HepG2 (cell line): ENCODE results near the gene YIPF5. TPM values are rescaled to one million over a fixed set of nuclear protein-coding genes. Genes with fewer than 3 reads are reported as not detected.

ENCODE experiments used
- ATAC-seq: fragments of 200-7000 bp; cut with Tn5 transposase; 3 replicates; pipeline ENCODE4 v1.9.1; 2020; ENCODE audit warnings: mild to moderate bottlenecking, moderate library complexity
- BruUV-seq: library from RNA; stranded (reverse); fragments of 400-500 nt; replicated peaks from 2 replicates; lab custom pipeline; 2021; lab: Mats Ljungman, UMichigan
- CTCF ChIA-PET: fragments of 300-600 bp; formaldehyde crosslinking; extraction: SDS; loops from one replicate; lab custom pipeline; 2021; ENCODE audit warnings: low total read pairs, inconsistent platforms, low intra/inter-chr PET ratio; lab: Yijun Ruan, JAX
- POLR2A ChIA-PET: fragments of 350-600 bp; sonication (Branson Sonifier 250); formaldehyde crosslinking; loops from one replicate; lab custom pipeline; 2020; ENCODE audit warnings: antibody characterized with exemption, inconsistent platforms; lab: Yijun Ruan, JAX
- DNase-seq: peaks from one replicate; pipeline ENCODE4 v3.0.0-alpha.2; 2015; ENCODE audit warnings: low spot score
- FAIRE-seq: peaks from 3 replicates; lab custom pipeline; 2011; peaks lifted over from hg19 to GRCh38; lab: Jason Lieb, UNC
- H2AFZ ChIP-seq: one replicate; pipeline ENCODE4 v1.6.1; 2011; ENCODE audit warnings: low read length, inconsistent platforms
- H3K27ac ChIP-seq: fragments of 300-600 bp; 3 replicates; pipeline ENCODE4 v1.8.0; 2011; ENCODE audit warnings: mixed run types, mild to moderate bottlenecking, mixed read lengths, low read length, inconsistent platforms; ENCODE audit not compliant: insufficient read depth; ENCODE audit errors: extremely low read length
- H3K27me3 ChIP-seq, 2 experiments: fragments of 200-600 bp in 1 of 2; 2 replicates in 1 of 2; 3 replicates in 1 of 2; pipeline versions ENCODE4 v1.6.0 to v1.8.0; 2011; ENCODE audit warnings: low read length in 2 of 2, mild to moderate bottlenecking in 2 of 2, moderate library complexity in 2 of 2, inconsistent platforms in 1 of 2; ENCODE audit not compliant: insufficient read depth in 2 of 2, control insufficient read depth in 1 of 2
- H3K36me3 ChIP-seq, 2 experiments: fragments of 200-600 bp in 1 of 2; replicated peaks in 1 of 2; 2 replicates in 1 of 2; 3 replicates in 1 of 2; pipeline versions ENCODE4 v1.5.1 to v1.8.0; 2011; ENCODE audit warnings: low read length in 2 of 2, inconsistent platforms in 1 of 2; ENCODE audit not compliant: insufficient read depth in 2 of 2, control insufficient read depth in 1 of 2
- H3K4me1 ChIP-seq: 2 replicates; pipeline ENCODE4 v1.5.1; 2012; ENCODE audit warnings: low read length, inconsistent platforms; ENCODE audit not compliant: insufficient read depth
- H3K4me2 ChIP-seq: 2 replicates; pipeline ENCODE4 v1.6.0; 2011; ENCODE audit warnings: low read depth, low read length, inconsistent platforms
- H3K4me3 ChIP-seq, 3 experiments: fragments of 200-600 bp in 1 of 3; sonication (generic), shearing (Covaris generic) in 1 of 3; replicated peaks in 1 of 3; 2 replicates each; pipeline ENCODE4 v1.5.1; 2011 to 2016; ENCODE audit warnings: low read length in 3 of 3, inconsistent platforms in 2 of 3, low read depth in 2 of 3, mild to moderate bottlenecking in 2 of 3, control low read depth in 1 of 3, mixed read lengths in 1 of 3; ENCODE audit not compliant: insufficient read depth in 1 of 3
- H3K79me2 ChIP-seq: one replicate; pipeline ENCODE4 v1.6.1; 2011; ENCODE audit warnings: low read length, inconsistent platforms; ENCODE audit not compliant: insufficient read depth
- H3K9ac ChIP-seq: 2 replicates; pipeline ENCODE4 v1.6.0; 2011; ENCODE audit warnings: mild to moderate bottlenecking, low read depth, low read length, inconsistent platforms; ENCODE audit not compliant: insufficient read depth
- H3K9me3 ChIP-seq: 2 replicates; pipeline ENCODE4 v1.5.1; 2012; ENCODE audit warnings: mild to moderate bottlenecking, low read length
- H4K20me1 ChIP-seq: 2 replicates; pipeline ENCODE4 v1.6.0; 2011; ENCODE audit warnings: inconsistent platforms, mild to moderate bottlenecking, low read length, moderate library complexity; ENCODE audit not compliant: insufficient read depth
- DZIP1 ChIP-seq: sonication (generic); formaldehyde crosslinking; IDR thresholded peaks from 2 replicates; pipeline ENCODE4 v1.5.0; 2020; ENCODE audit warnings: mild to moderate bottlenecking, missing genetic modification reagents
- MAFK ChIP-seq, 2 experiments: IDR thresholded peaks in 1 of 2; conservative IDR thresholded peaks in 1 of 2; 2 replicates each; pipeline ENCODE4 v1.6.1; 2011; ENCODE audit warnings: improper control_type of control experiment in 2 of 2, low read length in 2 of 2
- RARG ChIP-seq: sonication (generic); formaldehyde crosslinking; IDR thresholded peaks from 2 replicates; pipeline ENCODE4 v1.4.0; 2020; ENCODE audit warnings: low read depth, mild to moderate bottlenecking, missing genetic modification reagents
- STAT6 ChIP-seq: sonication (generic); formaldehyde crosslinking; IDR thresholded peaks from 2 replicates; pipeline ENCODE4 v1.4.0; 2020; ENCODE audit warnings: missing genetic modification reagents, mild to moderate bottlenecking, borderline replicate concordance
- ZFP1 ChIP-seq: IDR thresholded peaks from 2 replicates; pipeline ENCODE4 v1.6.1; 2016
- ZNF282 ChIP-seq: fragments of 450-650 bp; IDR thresholded peaks from 2 replicates; pipeline ENCODE4 v1.6.1; 2018; ENCODE audit not compliant: partially characterized antibody
- ZNF318 ChIP-seq: sonication (generic); formaldehyde crosslinking; IDR thresholded peaks from 2 replicates; pipeline ENCODE4 v1.4.0; 2020; ENCODE audit warnings: mild to moderate bottlenecking, missing genetic modification reagents
- ZNF530 ChIP-seq: sonication (generic); formaldehyde crosslinking; IDR thresholded peaks from 2 replicates; pipeline ENCODE4 v1.5.0; 2020; ENCODE audit warnings: low read depth, mild to moderate bottlenecking, missing genetic modification reagents
- ZNF563 ChIP-seq: sonication (generic); formaldehyde crosslinking; IDR thresholded peaks from 2 replicates; pipeline ENCODE4 v1.8.0; 2022; ENCODE audit warnings: mild to moderate bottlenecking, moderate library complexity, missing genetic modification reagents
- WGBS: methylation state at CpG from one replicate; pipeline ENCODE4 v1.1.6; 2017; ENCODE audit warnings: low lambda C conversion rate; 5-methylcytosine and 5-hydroxymethylcytosine counted together
- in situ Hi-C: cut with HindIII; loops from 2 replicates; pipeline ENCODE4 v1.10.0; 2017; ENCODE audit warnings: low pct_unique_long_range_greater_than_20kb; ENCODE audit not compliant: extremely low pct_ligation_motif_present
- intact Hi-C: fragments of 100-400 bp; cut with micrococcal nuclease; formaldehyde crosslinking; loops from one replicate; pipeline ENCODE4 v1.10.0; 2022; ENCODE audit not compliant: unreplicated experiment
- polyA plus RNA-seq, 8 experiments: library from polyadenylated mRNA; depleted of rRNA in 3 of 8; stranded (reverse) in 7 of 8; unstranded in 1 of 8; fragments of >200 nt; fragmentation: Illumina TruSeq in 4 of 8; extraction: Trizol in 4 of 8; gene quantifications; 2 replicates each; pipeline versions ENCODE4 v1.2.1 to v1.2.3, GENCODE V29; 2011 to 2016; ENCODE audit warnings: low read depth in 4 of 8, missing spikeins in 1 of 8, mixed read lengths in 1 of 8; ENCODE audit not compliant: insufficient read depth in 1 of 8
- total RNA-seq, 5 experiments: library from RNA; depleted of rRNA; stranded (reverse); fragments of >200 nt; fragmentation: Illumina TruSeq; extraction: Trizol; gene quantifications; 2 replicates each; pipeline ENCODE4 v1.2.3, GENCODE V29; 2016; ENCODE audit warnings: low read depth in 1 of 5

YIPF5 gene
- total and polyA plus RNA-seq, 2 of the 13 experiments (the other 11 are each of a cell fraction or from before 2014, with no cell fraction given): 61.4 to 73.6 TPM

GRCh38 chr5:144143625-144144024, 26.8 kb downstream of the YIPF5 start:
- Histone ChIP-seq H3K36me3 (no peaks in the 10 kb centered on the region), H3K4me2 (no peak overlapping the region), H3K4me1 (no peaks in the 10 kb centered on the region), H2AFZ (no peak overlapping the region), H3K27me3 (no peaks in the 10 kb centered on the region), H3K4me3 (no peak overlapping the region), H4K20me1 (no peaks in the 10 kb centered on the region), H3K79me2 (no peaks in the 10 kb centered on the region), H3K9ac (no peak overlapping the region), H3K27ac (no peak overlapping the region), H3K9me3 (no peaks in the 10 kb centered on the region)
- WGBS: 4% methylated on average over 1 of the region's 1 CpG
- intact Hi-C loops (no loop called here), in situ Hi-C loops (no loop called here)
- FAIRE-seq (no peak), ATAC-seq (no peak), DNase-seq (no peak)
- no TSS peak for BruUV-seq
- CTCF ChIA-PET: no interaction called here
- POLR2A ChIA-PET: no interaction called here
- TF ChIP-seq ZNF530 (CRISPR knock-in tag) (no peak), ZNF282 (no peak), DZIP1 (CRISPR knock-in tag) (no peak), STAT6 (CRISPR knock-in tag) (no peak), RARG (CRISPR knock-in tag) (no peak), ZFP1 (CRISPR knock-in tag) (no peak), ZNF563 (CRISPR knock-in tag) (no peak), ZNF318 (CRISPR knock-in tag) (no peak), MAFK (conservative IDR thresholded peaks at IDR 0.05 in 1 of 2, IDR thresholded peaks at IDR 0.05 in 1 of 2; ENCODE audit: low read length in 2 of 2) (peak; percentile 35 to 44; a peak in 3 of 4 replicates)
